Natural killer cell (primary cell): ENCODE measurements around the gene REC114. TPM values are rescaled to one million over a fixed set of nuclear protein-coding genes. Genes with fewer than 3 reads are reported as not detected.

ENCODE experiments used
- ATAC-seq, 3 donors: fragments of 150-1000 bp in 2 of 3; fragments of 200-7000 bp in 1 of 3; cut with Tn5 transposase; 1 replicate in 1 of 3; 2 replicates in 2 of 3; pipeline ENCODE4 v1.10.0; 2021; ENCODE audit warnings: mild to moderate bottlenecking in 2 of 3, moderate library complexity in 2 of 3
- DNase-seq, 2 donors: peaks; one replicate each; pipeline versions ENCODE4 v3.0.0 to v3.0.0-alpha.2; 2013 to 2021; ENCODE audit warnings: mixed read lengths in 1 of 2
- H3K27ac ChIP-seq: one replicate; pipeline ENCODE4 v1.5.1; 2013; ENCODE audit warnings: mild to moderate bottlenecking, low read length
- H3K27me3 ChIP-seq: one replicate; pipeline ENCODE4 v1.6.1; 2013; ENCODE audit warnings: low read length; ENCODE audit not compliant: control insufficient read depth, insufficient read depth
- H3K36me3 ChIP-seq: one replicate; pipeline ENCODE4 v1.6.1; 2013; ENCODE audit warnings: low read length; ENCODE audit not compliant: control insufficient read depth, insufficient read depth
- H3K4me1 ChIP-seq: one replicate; pipeline ENCODE4 v1.6.1; 2013; ENCODE audit warnings: low read length; ENCODE audit not compliant: control insufficient read depth, insufficient read depth
- H3K4me3 ChIP-seq: one replicate; pipeline ENCODE4 v1.5.1; 2013; ENCODE audit warnings: low read length
- H3K9me3 ChIP-seq: one replicate; pipeline ENCODE4 v1.6.1; 2013; ENCODE audit warnings: low read length; ENCODE audit not compliant: control insufficient read depth, insufficient read depth
- H3K27ac Mint-ChIP-seq, 2 donors: one replicate each; pipeline ENCODE4 v1.8.0; 2022; ENCODE audit warnings: mild to moderate bottlenecking in 2 of 2, mixed read lengths in 2 of 2, moderate library complexity in 1 of 2
- H3K27me3 Mint-ChIP-seq, 2 donors: one replicate each; pipeline ENCODE4 v1.8.0; 2022; ENCODE audit warnings: low read depth in 2 of 2, mixed read lengths in 2 of 2
- H3K36me3 Mint-ChIP-seq: one replicate; pipeline ENCODE4 v1.8.0; 2022; ENCODE audit warnings: mixed read lengths
- H3K4me1 Mint-ChIP-seq, 2 donors: one replicate each; pipeline ENCODE4 v1.8.0; 2022; ENCODE audit warnings: mixed read lengths in 2 of 2
- H3K4me3 Mint-ChIP-seq: one replicate; pipeline ENCODE4 v1.8.0; 2022; ENCODE audit warnings: mild to moderate bottlenecking, moderate library complexity, mixed read lengths
- H3K9me3 Mint-ChIP-seq, 2 donors: one replicate each; pipeline ENCODE4 v1.8.0; 2022; ENCODE audit warnings: mixed read lengths in 2 of 2
- WGBS: methylation state at CpG from one replicate; pipeline ENCODE4 v1.1.7; 2013; ENCODE audit warnings: missing lambda C conversion rate; ENCODE audit not compliant: insufficient coverage; 5-methylcytosine and 5-hydroxymethylcytosine counted together
- intact Hi-C: fragments of 100-400 bp; cut with micrococcal nuclease; formaldehyde crosslinking; loops from one replicate; pipeline ENCODE4 v1.14.2; 2022
- total RNA-seq, 4 donors: library from RNA; stranded (reverse); fragments of 120-200 nt in 1 of 4; gene quantifications; one replicate each; pipeline versions ENCODE4 v1.2.3 to v1.2.4, GENCODE V29; 2013 to 2022
- TF ChIP-seq, protein P1 (sequence below): fragments of 200-600 bp; IDR thresholded peaks from one replicate; pipeline ENCODE4 v1.8.0; 2022; ENCODE audit warnings: antibody characterized with exemption

REC114 gene
- total RNA-seq, 3 donors from 2014 or later (not counting 1 experiment from before 2014, with no cell fraction given) = not detected

DNA sequence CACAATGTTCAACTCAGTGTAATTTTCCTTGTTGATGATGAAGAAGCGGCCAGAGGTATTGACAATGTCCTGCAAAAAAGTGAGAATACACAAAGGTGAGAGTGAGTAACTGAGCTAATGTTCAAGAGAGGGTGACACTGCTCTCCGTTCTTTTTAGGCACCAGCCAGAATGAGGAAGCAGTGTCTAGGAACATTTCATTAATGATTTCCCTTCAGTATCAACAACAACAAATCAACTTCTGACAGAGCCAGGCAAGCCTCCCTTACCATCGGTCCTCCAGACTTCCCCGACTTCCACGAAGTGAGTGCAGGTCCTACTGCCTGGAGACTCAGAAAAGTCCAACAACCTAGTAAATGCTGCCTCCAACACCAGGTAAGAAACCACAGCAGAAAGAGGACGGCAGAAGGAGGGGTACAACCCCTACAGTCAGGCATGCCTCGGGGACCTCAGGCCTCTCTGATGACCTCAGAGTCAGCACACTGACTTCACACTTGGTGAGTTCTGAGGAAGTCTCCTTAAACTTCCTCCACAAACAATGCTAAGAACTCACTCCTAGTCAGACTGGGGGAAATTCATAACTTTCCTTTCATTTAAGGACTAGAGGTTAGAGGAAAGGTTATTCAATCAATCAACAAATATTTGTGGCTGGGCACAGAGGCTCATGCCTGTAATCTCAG is 127.5 kb downstream of the REC114 start:
- TF ChIP-seq, protein P1, sequence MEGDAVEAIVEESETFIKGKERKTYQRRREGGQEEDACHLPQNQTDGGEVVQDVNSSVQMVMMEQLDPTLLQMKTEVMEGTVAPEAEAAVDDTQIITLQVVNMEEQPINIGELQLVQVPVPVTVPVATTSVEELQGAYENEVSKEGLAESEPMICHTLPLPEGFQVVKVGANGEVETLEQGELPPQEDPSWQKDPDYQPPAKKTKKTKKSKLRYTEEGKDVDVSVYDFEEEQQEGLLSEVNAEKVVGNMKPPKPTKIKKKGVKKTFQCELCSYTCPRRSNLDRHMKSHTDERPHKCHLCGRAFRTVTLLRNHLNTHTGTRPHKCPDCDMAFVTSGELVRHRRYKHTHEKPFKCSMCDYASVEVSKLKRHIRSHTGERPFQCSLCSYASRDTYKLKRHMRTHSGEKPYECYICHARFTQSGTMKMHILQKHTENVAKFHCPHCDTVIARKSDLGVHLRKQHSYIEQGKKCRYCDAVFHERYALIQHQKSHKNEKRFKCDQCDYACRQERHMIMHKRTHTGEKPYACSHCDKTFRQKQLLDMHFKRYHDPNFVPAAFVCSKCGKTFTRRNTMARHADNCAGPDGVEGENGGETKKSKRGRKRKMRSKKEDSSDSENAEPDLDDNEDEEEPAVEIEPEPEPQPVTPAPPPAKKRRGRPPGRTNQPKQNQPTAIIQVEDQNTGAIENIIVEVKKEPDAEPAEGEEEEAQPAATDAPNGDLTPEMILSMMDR = no peak
- Mint-ChIP-seq H3K27ac (peak overlapping the region in 1 of 2 donors; percentile 24), H3K36me3 (peaks cover 9% of the 10 kb centered on the region), H3K9me3 (no peaks in the 10 kb centered on the region), H3K4me3 (no peak overlapping the region), H3K4me1 (peaks cover 0 to 11% of the 10 kb centered on the region in 2 donors), H3K27me3 (no peaks in the 10 kb centered on the region)
- Histone ChIP-seq H3K27ac (no peak overlapping the region), H3K4me3 (no peak overlapping the region), H3K36me3 (peaks cover 72% of the 10 kb centered on the region), H3K9me3 (no peaks in the 10 kb centered on the region), H3K4me1 (no peaks in the 10 kb centered on the region), H3K27me3 (no peaks in the 10 kb centered on the region)
- DNase-seq = no peak
- intact Hi-C loops = no loop called here
- ATAC-seq = no peak
- 64% methylated on average over 7 of the region's 7 CpGs for WGBS

DNA sequence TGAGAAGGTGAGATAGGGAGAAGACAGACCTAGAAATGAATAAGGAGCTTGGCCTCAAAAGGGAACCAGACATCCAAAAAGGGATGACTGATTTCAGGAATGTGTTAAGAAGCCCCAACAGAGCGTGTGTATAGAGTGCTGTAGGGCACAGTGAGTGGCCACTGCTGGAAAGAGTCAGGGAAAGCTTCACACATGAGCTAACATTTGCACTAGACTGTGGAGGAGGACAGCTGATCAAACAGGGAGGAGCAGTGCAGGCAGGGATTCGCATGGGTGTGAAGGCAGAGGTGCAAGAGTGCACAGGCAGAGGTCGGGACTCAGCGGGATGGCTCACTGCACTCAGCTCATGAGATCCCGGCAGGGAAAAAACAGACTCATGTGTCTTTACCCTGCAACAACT is 128.4 kb downstream of the REC114 start:
- no peaks in the 10 kb centered on the region for H3K27me3 Mint-ChIP-seq
- H3K4me3 Mint-ChIP-seq = no peak overlapping the region
- Histone ChIP-seq H3K4me1 (no peaks in the 10 kb centered on the region), H3K27ac (no peak overlapping the region), H3K36me3 (peaks cover 72% of the 10 kb centered on the region), H3K27me3 (no peaks in the 10 kb centered on the region), H3K9me3 (no peaks in the 10 kb centered on the region), H3K4me3 (no peak overlapping the region)
- no peak for DNase-seq
- H3K9me3 Mint-ChIP-seq = no peaks in the 10 kb centered on the region
- intact Hi-C loops = no loop called here
- H3K4me1 Mint-ChIP-seq = peaks cover 0 to 11% of the 10 kb centered on the region in 2 donors
- TF ChIP-seq, protein P1 = no peak
- H3K36me3 Mint-ChIP-seq = peaks cover 9% of the 10 kb centered on the region
- no peak for ATAC-seq
- WGBS = 88% methylated on average over 4 of the region's 5 CpGs
- H3K27ac Mint-ChIP-seq = no peak overlapping the region

DNA sequence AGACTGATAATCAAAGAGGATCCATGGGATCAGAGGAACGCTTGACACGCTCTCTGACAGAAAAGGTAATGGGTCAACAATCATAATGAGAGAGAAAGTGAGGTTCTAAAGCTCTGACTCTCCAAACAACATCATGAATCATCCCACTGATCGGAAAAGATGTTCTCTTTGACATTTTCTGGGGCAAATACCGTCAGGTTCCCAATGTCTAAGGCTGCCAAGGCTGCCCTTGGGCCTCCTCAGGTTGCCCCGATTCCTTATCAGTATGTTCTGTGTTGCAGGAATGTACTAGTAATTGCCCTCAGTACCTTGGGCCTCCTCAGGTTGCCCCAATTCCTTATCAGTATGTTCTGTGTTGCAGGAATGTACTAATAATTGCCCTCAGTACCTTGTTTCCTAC is 129.3 kb downstream of the REC114 start:
- intact Hi-C loops = no loop called here
- no peak for DNase-seq
- H3K27me3 ChIP-seq = no peaks in the 10 kb centered on the region
- no peaks in the 10 kb centered on the region for H3K9me3 ChIP-seq
- no peak for ATAC-seq
- Mint-ChIP-seq H3K36me3 (peaks cover 6% of the 10 kb centered on the region), H3K4me1 (peaks cover 0 to 10% of the 10 kb centered on the region in 2 donors), H3K9me3 (no peaks in the 10 kb centered on the region), H3K4me3 (no peak overlapping the region), H3K27ac (no peak overlapping the region), H3K27me3 (no peaks in the 10 kb centered on the region)
- H3K27ac ChIP-seq = no peak overlapping the region
- WGBS = 82% methylated on average over 5 of the region's 5 CpGs
- TF ChIP-seq, protein P1 = no peak
- peaks cover 66% of the 10 kb centered on the region for H3K36me3 ChIP-seq
- no peak overlapping the region for H3K4me3 ChIP-seq
- H3K4me1 ChIP-seq = no peaks in the 10 kb centered on the region

DNA sequence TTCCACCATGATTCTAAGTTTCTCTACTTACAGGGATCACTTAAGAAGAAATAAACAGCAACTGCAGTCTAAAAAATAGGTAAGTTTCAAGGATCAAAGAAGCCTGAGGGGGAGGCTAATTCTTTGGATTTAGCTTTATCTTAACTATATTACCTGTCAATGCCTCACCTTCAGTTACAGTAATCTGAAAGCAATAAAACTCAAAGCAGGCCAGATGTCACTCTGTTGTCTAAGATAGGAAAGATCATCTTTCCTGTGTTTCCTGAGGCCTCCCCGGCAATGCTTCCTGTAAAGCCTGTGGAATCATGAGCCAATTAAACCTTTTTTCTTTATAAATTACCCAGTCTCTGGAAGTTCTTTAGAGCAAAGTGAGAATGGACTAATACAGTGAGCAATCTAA is 130.1 kb downstream of the REC114 start:
- TF ChIP-seq, protein P1 = no peak
- no peak overlapping the region for H3K27ac Mint-ChIP-seq

More for the DNA sequence above, 130.1 kb downstream of the REC114 start:
- DNase-seq (no peak), ATAC-seq (no peak)
- Mint-ChIP-seq H3K4me1 (peaks cover 0 to 11% of the 10 kb centered on the region in 2 donors), H3K4me3 (no peak overlapping the region), H3K9me3 (no peaks in the 10 kb centered on the region), H3K27me3 (no peaks in the 10 kb centered on the region), H3K36me3 (no peaks in the 10 kb centered on the region)
- H3K36me3 ChIP-seq = peaks cover 60% of the 10 kb centered on the region
- H3K4me3 ChIP-seq = no peak overlapping the region
- H3K9me3 ChIP-seq = no peaks in the 10 kb centered on the region
- H3K27ac ChIP-seq = no peak overlapping the region
- 100% methylated on average over 1 of the region's 1 CpG for WGBS
- H3K4me1 ChIP-seq = no peaks in the 10 kb centered on the region
- intact Hi-C loops = no loop called here
- H3K27me3 ChIP-seq = no peaks in the 10 kb centered on the region
